GM12878 (cell line): ENCODE measurements around the gene CACNA1I. TPM values are rescaled to one million over a fixed set of nuclear protein-coding genes. Genes with fewer than 3 reads are reported as not detected.

ENCODE experiments used
- ATAC-seq: fragments of 200-7000 bp; cut with Tn5 transposase; 3 replicates; pipeline ENCODE4 v1.9.1; 2020; ENCODE audit warnings: mild to moderate bottlenecking, moderate library complexity
- BruUV-seq: library from RNA; stranded (reverse); fragments of 400-500 nt; replicated peaks from 2 replicates; lab custom pipeline; 2021; lab: Mats Ljungman, UMichigan
- CTCF ChIA-PET: fragments of 300-600 bp; sonication (Branson Sonifier 250); formaldehyde crosslinking; extraction: SDS; loops from one replicate; lab custom pipeline; 2021; ENCODE audit warnings: inconsistent platforms; lab: Yijun Ruan, JAX
- POLR2A ChIA-PET: fragments of 350-600 bp; formaldehyde crosslinking; extraction: SDS; loops from one replicate; lab custom pipeline; 2021; ENCODE audit warnings: inconsistent platforms; lab: Charles Lee
- RAD21 ChIA-PET: fragments of 300-600 bp; sonication (Branson Sonifier 250); formaldehyde crosslinking; loops from one replicate; lab custom pipeline; 2023; ENCODE audit warnings: antibody characterized with exemption; ENCODE audit not compliant: unreplicated experiment; lab: Charles Lee
- SMC1A ChIA-PET: fragments of 300-600 bp; sonication (Branson Sonifier 250); formaldehyde crosslinking; loops from one replicate; lab custom pipeline; 2023; ENCODE audit not compliant: unreplicated experiment, uncharacterized antibody; lab: Charles Lee
- DNase-seq: peaks from one replicate; pipeline ENCODE4 v3.0.0-alpha.2; 2011; ENCODE audit warnings: low read depth, low spot score
- FAIRE-seq: peaks from 3 replicates; lab custom pipeline; 2011; peaks lifted over from hg19 to GRCh38; lab: Jason Lieb, UNC
- H2AFZ ChIP-seq: 2 replicates; pipeline ENCODE4 v1.6.0; 2011; ENCODE audit warnings: low read depth, low read length, control low read depth; ENCODE audit not compliant: control insufficient read depth
- H3K27ac ChIP-seq: 2 replicates; pipeline ENCODE4 v1.5.1; 2011; ENCODE audit warnings: control low read depth; ENCODE audit not compliant: control insufficient read depth, insufficient read depth
- H3K27me3 ChIP-seq, 2 experiments: replicated peaks in 1 of 2; 2 replicates each; pipeline versions ENCODE4 v1.6.0 to v1.6.1; 2011; ENCODE audit warnings: low read length in 1 of 2; ENCODE audit not compliant: control insufficient read depth in 2 of 2, insufficient read depth in 2 of 2
- H3K36me3 ChIP-seq, 2 experiments: 2 replicates each; pipeline ENCODE4 v1.5.1; 2011; ENCODE audit warnings: low read length in 1 of 2; ENCODE audit not compliant: control insufficient read depth in 2 of 2, insufficient read depth in 2 of 2
- H3K4me1 ChIP-seq: 2 replicates; pipeline ENCODE4 v1.6.1; 2011; ENCODE audit warnings: mild to moderate bottlenecking, low read length, moderate library complexity, mixed read lengths; ENCODE audit not compliant: control insufficient read depth, insufficient read depth
- H3K4me2 ChIP-seq: 2 replicates; pipeline ENCODE4 v1.6.0; 2011; ENCODE audit warnings: control low read depth; ENCODE audit not compliant: control insufficient read depth, insufficient read depth
- H3K4me3 ChIP-seq: fragments of 200-600 bp; sonication (generic); 2 replicates; pipeline ENCODE4 v1.5.1; 2016
- H3K79me2 ChIP-seq: 2 replicates; pipeline ENCODE4 v1.6.0; 2011; ENCODE audit warnings: low read length; ENCODE audit not compliant: control insufficient read depth, insufficient read depth
- H3K9ac ChIP-seq: 2 replicates; pipeline ENCODE4 v1.8.0; 2011; ENCODE audit warnings: low read length, control low read depth, mixed read lengths; ENCODE audit not compliant: control insufficient read depth, insufficient read depth
- H3K9me3 ChIP-seq: replicated peaks from 3 replicates; pipeline ENCODE4 v1.5.1; 2011; ENCODE audit warnings: mild to moderate bottlenecking, low read length; ENCODE audit not compliant: control insufficient read depth, insufficient read depth
- H4K20me1 ChIP-seq: 2 replicates; pipeline ENCODE4 v1.6.0; 2011; ENCODE audit not compliant: control insufficient read depth, insufficient read depth
- BCL11A ChIP-seq: IDR thresholded peaks from 2 replicates; pipeline ENCODE4 v1.6.1; 2011; ENCODE audit warnings: low read depth, low read length
- CEBPB ChIP-seq, 2 experiments: fragments of 150-350 bp in 1 of 2; IDR thresholded peaks; 2 replicates each; pipeline ENCODE4 v1.6.1; 2012 to 2014; ENCODE audit warnings: low read depth in 2 of 2, low read length in 2 of 2, borderline replicate concordance in 1 of 2, inconsistent platforms in 1 of 2
- CHD2 ChIP-seq: IDR thresholded peaks from 2 replicates; pipeline ENCODE4 v1.6.1; 2011; ENCODE audit warnings: low read depth, low read length, improper control_type of control experiment, borderline replicate concordance
- CHD4 ChIP-seq: fragments of 200-600 bp; sonication (generic); IDR thresholded peaks from 2 replicates; pipeline ENCODE4 v1.6.1; 2016; ENCODE audit warnings: mild to moderate bottlenecking
- IKZF1 ChIP-seq: fragments of 450-650 bp; conservative IDR thresholded peaks from 2 replicates; pipeline ENCODE4 v1.6.1; 2017; ENCODE audit warnings: antibody characterized with exemption, mild to moderate bottlenecking
- KDM1A ChIP-seq: fragments of 200-600 bp; sonication (generic); IDR thresholded peaks from 2 replicates; pipeline ENCODE4 v1.6.1; 2016; ENCODE audit warnings: borderline replicate concordance
- MXI1 ChIP-seq: fragments of 150-350 bp; IDR thresholded peaks from 2 replicates; pipeline ENCODE4 v1.6.1; 2011; ENCODE audit warnings: low read depth, mild to moderate bottlenecking, inconsistent platforms, low read length, improper control_type of control experiment
- SREBF1 ChIP-seq: IDR thresholded peaks from 2 replicates; pipeline ENCODE4 v1.6.1; 2012; ENCODE audit warnings: mild to moderate bottlenecking, low read length
- WRNIP1 ChIP-seq: IDR thresholded peaks from 2 replicates; pipeline ENCODE4 v1.6.1; 2011; ENCODE audit warnings: low read depth, low read length, improper control_type of control experiment, borderline replicate concordance
- YBX1 ChIP-seq: fragments of 450-650 bp; IDR thresholded peaks from 2 replicates; pipeline ENCODE4 v1.6.1; 2016; ENCODE audit warnings: antibody characterized with exemption
- WGBS: methylation state at CpG from one replicate; pipeline ENCODE4 v1.1.6; 2016; ENCODE audit warnings: low lambda C conversion rate; ENCODE audit not compliant: insufficient replicate concordance, insufficient coverage; ENCODE audit errors: missing lambda C conversion rate; 5-methylcytosine and 5-hydroxymethylcytosine counted together
- in situ Hi-C: fragments of 300-500 bp; cut with MboI; formaldehyde crosslinking; loops from 9 replicates; pipeline ENCODE4 v1.14.3; 2018; ENCODE audit warnings: mixed read lengths
- intact Hi-C: fragments of 100-400 bp; cut with micrococcal nuclease; formaldehyde crosslinking; loops from one replicate; pipeline ENCODE4 v1.14.2; 2022; ENCODE audit not compliant: unreplicated experiment
- polyA plus RNA-seq, 11 experiments: library from polyadenylated mRNA; depleted of rRNA in 4 of 11; unstranded in 6 of 11; stranded (reverse) in 5 of 11; fragments of >200 nt; fragmentation: Nextera tagmentation in 4 of 11; fragmentation: Illumina TruSeq in 1 of 11; extraction: Ambion mirVana in 4 of 11; extraction: Trizol in 1 of 11; gene quantifications; 1 replicate in 1 of 11; 2 replicates in 10 of 11; pipeline versions ENCODE4 v1.2.1 to v1.2.3, GENCODE V29; 2011 to 2016; ENCODE audit warnings: inconsistent platforms in 2 of 11, missing spikeins in 2 of 11, low read depth in 1 of 11
- total RNA-seq, 4 experiments: library from RNA; depleted of rRNA in 3 of 4; stranded (reverse); fragments of >200 nt in 3 of 4; fragmentation: Illumina TruSeq in 1 of 4; extraction: Trizol in 1 of 4; gene quantifications; 2 replicates each; pipeline versions ENCODE4 v1.2.1 to v1.2.3, GENCODE V29; 2013 to 2021
- TF ChIP-seq, protein P1 (sequence below): fragments of 450-650 bp; IDR thresholded peaks from 2 replicates; pipeline ENCODE4 v1.6.1; 2016; ENCODE audit warnings: mild to moderate bottlenecking, moderate library complexity, borderline replicate concordance
- TF ChIP-seq, protein P2 (sequence below), 3 experiments: IDR thresholded peaks in 2 of 3; conservative IDR thresholded peaks in 1 of 3; 2 replicates each; pipeline ENCODE4 v1.5.1; 2011; ENCODE audit warnings: low read depth in 3 of 3, low read length in 3 of 3, mild to moderate bottlenecking in 3 of 3, control low read depth in 2 of 3, moderate library complexity in 2 of 3, inconsistent platforms in 1 of 3, mixed read lengths in 1 of 3; ENCODE audit not compliant: control insufficient read depth in 2 of 3, insufficient read depth in 1 of 3; ENCODE audit errors: extremely low read depth in 1 of 3

Gene CACNA1I
- total and polyA plus RNA-seq, 10 of the 15 experiments (the other 5 are each of a cell fraction or from before 2014, with no cell fraction given) = 0.01 to 0.03 TPM; not detected in 8

DNA sequence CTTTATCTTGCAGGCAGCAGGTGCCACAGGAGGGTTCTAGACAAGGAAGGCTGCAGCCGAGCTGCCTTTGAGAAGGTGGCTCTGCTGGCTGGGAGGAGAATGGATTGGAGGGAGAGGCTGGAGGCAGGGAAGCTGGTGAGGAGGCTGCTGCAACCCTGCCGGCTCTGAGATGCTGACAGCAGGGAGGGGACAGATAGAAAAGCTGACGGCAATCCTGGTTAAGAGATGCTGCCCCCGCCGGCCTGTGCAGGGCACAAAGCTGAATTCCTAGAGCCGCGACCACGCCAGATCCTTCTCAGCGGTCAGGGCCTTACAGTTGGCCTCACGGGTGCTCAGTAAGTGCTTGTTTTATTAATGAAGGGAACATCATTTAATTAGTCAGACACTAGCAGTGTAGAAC is 105.4 kb downstream of the CACNA1I start:
- Histone ChIP-seq H3K79me2 (no peaks in the 10 kb centered on the region), H3K27ac (no peak overlapping the region), H3K4me2 (no peak overlapping the region), H3K4me1 (no peaks in the 10 kb centered on the region), H2AFZ (no peak overlapping the region), H3K4me3 (no peak overlapping the region), H3K36me3 (no peaks in the 10 kb centered on the region), H4K20me1 (no peaks in the 10 kb centered on the region), H3K9me3 (peaks cover 8% of the 10 kb centered on the region)
- DNase-seq (no peak), ATAC-seq (no peak), FAIRE-seq (no peak)
- SMC1A ChIA-PET = no interaction called here
- CTCF ChIA-PET = no interaction called here
- in situ Hi-C loops (no loop called here), intact Hi-C loops (no loop called here)
- RAD21 ChIA-PET = no interaction called here
- POLR2A ChIA-PET = no interaction called here
- TF ChIP-seq IKZF1 (no peak), SREBF1 (no peak), MXI1 (no peak), CEBPB (IDR thresholded peaks at IDR 0.05; ENCODE audit: borderline replicate concordance in 1 of 2, low read depth in 2 of 2, low read length in 2 of 2) (no peak), YBX1 (no peak), KDM1A (no peak), WRNIP1 (no peak), CHD2 (no peak), BCL11A (no peak), CHD4 (no peak)
- TF ChIP-seq, protein P1, sequence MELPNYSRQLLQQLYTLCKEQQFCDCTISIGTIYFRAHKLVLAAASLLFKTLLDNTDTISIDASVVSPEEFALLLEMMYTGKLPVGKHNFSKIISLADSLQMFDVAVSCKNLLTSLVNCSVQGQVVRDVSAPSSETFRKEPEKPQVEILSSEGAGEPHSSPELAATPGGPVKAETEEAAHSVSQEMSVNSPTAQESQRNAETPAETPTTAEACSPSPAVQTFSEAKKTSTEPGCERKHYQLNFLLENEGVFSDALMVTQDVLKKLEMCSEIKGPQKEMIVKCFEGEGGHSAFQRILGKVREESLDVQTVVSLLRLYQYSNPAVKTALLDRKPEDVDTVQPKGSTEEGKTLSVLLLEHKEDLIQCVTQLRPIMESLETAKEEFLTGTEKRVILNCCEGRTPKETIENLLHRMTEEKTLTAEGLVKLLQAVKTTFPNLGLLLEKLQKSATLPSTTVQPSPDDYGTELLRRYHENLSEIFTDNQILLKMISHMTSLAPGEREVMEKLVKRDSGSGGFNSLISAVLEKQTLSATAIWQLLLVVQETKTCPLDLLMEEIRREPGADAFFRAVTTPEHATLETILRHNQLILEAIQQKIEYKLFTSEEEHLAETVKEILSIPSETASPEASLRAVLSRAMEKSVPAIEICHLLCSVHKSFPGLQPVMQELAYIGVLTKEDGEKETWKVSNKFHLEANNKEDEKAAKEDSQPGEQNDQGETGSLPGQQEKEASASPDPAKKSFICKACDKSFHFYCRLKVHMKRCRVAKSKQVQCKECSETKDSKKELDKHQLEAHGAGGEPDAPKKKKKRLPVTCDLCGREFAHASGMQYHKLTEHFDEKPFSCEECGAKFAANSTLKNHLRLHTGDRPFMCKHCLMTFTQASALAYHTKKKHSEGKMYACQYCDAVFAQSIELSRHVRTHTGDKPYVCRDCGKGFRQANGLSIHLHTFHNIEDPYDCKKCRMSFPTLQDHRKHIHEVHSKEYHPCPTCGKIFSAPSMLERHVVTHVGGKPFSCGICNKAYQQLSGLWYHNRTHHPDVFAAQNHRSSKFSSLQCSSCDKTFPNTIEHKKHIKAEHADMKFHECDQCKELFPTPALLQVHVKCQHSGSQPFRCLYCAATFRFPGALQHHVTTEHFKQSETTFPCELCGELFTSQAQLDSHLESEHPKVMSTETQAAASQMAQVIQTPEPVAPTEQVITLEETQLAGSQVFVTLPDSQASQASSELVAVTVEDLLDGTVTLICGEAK = no peak
- TF ChIP-seq, protein P2, sequence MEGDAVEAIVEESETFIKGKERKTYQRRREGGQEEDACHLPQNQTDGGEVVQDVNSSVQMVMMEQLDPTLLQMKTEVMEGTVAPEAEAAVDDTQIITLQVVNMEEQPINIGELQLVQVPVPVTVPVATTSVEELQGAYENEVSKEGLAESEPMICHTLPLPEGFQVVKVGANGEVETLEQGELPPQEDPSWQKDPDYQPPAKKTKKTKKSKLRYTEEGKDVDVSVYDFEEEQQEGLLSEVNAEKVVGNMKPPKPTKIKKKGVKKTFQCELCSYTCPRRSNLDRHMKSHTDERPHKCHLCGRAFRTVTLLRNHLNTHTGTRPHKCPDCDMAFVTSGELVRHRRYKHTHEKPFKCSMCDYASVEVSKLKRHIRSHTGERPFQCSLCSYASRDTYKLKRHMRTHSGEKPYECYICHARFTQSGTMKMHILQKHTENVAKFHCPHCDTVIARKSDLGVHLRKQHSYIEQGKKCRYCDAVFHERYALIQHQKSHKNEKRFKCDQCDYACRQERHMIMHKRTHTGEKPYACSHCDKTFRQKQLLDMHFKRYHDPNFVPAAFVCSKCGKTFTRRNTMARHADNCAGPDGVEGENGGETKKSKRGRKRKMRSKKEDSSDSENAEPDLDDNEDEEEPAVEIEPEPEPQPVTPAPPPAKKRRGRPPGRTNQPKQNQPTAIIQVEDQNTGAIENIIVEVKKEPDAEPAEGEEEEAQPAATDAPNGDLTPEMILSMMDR (IDR thresholded peaks at IDR 0.05 in 2 of 3, conservative IDR thresholded peaks at IDR 0.05 in 1 of 3; ENCODE audit: control insufficient read depth in 2 of 3, extremely low read depth in 1 of 3, insufficient read depth in 1 of 3, low read depth in 3 of 3, low read length in 3 of 3) = no peak
- TF ChIP-seq, all 136 proteins: peak for 0
- no peak overlapping the region for H3K9ac ChIP-seq
- H3K27me3 ChIP-seq = peaks cover 2 to 4% of the 10 kb centered on the region in 2 experiments; a peak in 2 of 4 replicates
- WGBS = 61% methylated on average over 10 of the region's 10 CpGs
- no TSS peak for BruUV-seq
